Activated CD4-positive, alpha-beta T cell treated with anti-CD3 and anti-CD28 coated beads for 36 hours (primary cell): ENCODE results near the gene RBM4. TPM values are rescaled to one million over a fixed set of nuclear protein-coding genes. Genes with fewer than 3 reads are reported as not detected.

Experiments
- ATAC-seq: fragments of 200-7000 bp; cut with Tn5 transposase; one replicate; pipeline ENCODE4 v1.10.0; 2021; ENCODE audit warnings: mild to moderate bottlenecking, moderate library complexity
- CTCF ChIA-PET: fragments of 350-600 bp; sonication (Branson Sonifier 250); formaldehyde crosslinking; loops from one replicate; lab custom pipeline; 2021; ENCODE audit warnings: antibody characterized with exemption; lab: Charles Lee
- POLR2A ChIA-PET: fragments of 350-600 bp; sonication (Branson Sonifier 250); formaldehyde crosslinking; loops from one replicate; lab custom pipeline; 2021; ENCODE audit warnings: antibody characterized with exemption, inconsistent platforms; lab: Charles Lee
- DNase-seq: peaks from one replicate; pipeline ENCODE4 v3.0.0-alpha.2; 2020
- H3K27ac Mint-ChIP-seq: one replicate; pipeline ENCODE4 v1.8.0; 2021; ENCODE audit warnings: mixed read lengths
- H3K27me3 Mint-ChIP-seq: one replicate; pipeline ENCODE4 v1.8.0; 2021; ENCODE audit warnings: mixed read lengths
- H3K36me3 Mint-ChIP-seq: one replicate; pipeline ENCODE4 v1.8.0; 2021; ENCODE audit warnings: low read depth, mixed read lengths
- H3K4me1 Mint-ChIP-seq: one replicate; pipeline ENCODE4 v1.8.0; 2021; ENCODE audit warnings: mixed read lengths
- H3K4me3 Mint-ChIP-seq: one replicate; pipeline ENCODE4 v1.8.0; 2021; ENCODE audit warnings: mild to moderate bottlenecking, moderate library complexity, mixed read lengths
- H3K9me3 Mint-ChIP-seq: one replicate; pipeline ENCODE4 v1.8.0; 2021; ENCODE audit warnings: low read depth, mixed read lengths
- intact Hi-C, 2 experiments: fragments of 100-400 bp; cut with DNase I in 1 of 2; cut with micrococcal nuclease in 1 of 2; formaldehyde crosslinking; loops; one replicate each; pipeline versions ENCODE4 v1.14.2 to v1.15.1; 2022 to 2024; cut with DNase I, micrococcal nuclease
- total RNA-seq, 2 experiments: library from RNA; stranded (reverse); gene quantifications; one replicate each; pipeline ENCODE4 v1.2.3, GENCODE V29; 2021

The RBM4 gene
- total RNA-seq, 2 experiments from 2014 or later = 104 to 122 TPM

DNA sequence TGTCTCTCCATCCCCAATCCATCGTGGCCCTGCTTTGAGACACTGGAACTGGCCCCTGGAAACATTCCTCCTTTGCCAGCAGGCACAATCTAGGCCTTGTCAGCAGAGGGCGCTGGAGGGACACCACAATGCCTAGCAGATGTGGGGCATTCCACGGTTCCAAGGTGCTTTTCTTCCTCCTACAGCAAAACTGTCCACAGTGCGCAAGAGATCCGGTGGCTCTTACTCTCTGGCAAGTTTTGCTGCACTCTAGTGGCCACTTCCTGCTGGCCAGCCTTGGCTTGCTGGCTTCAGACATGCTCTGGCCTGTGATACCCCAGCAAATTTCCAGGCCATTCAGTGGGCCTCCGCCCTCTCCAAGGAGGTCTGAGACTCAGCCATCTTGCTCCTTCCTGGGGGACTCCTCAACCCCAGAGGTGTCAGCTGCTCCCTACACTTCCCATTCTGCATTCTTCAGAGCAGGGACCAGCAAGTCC is 56.3 kb downstream of the RBM4 start:
- H3K4me3 Mint-ChIP-seq = no peak overlapping the region
- ChIA-PET POLR2A (no interaction called here), CTCF (interaction anchor here (0.6 to 3.9 kb wide), 9 partner anchors 29 to 398 kb away, joined by 3 to 32 read pairs (median 4); partner anchors contain the start of gene SPTBN2)
- no peaks in the 10 kb centered on the region for H3K9me3 Mint-ChIP-seq
- peak; percentile 92 for DNase-seq
- intact Hi-C loops = loop anchor here (1.0 to 5.0 kb wide), 7 partner anchors 50 to 376 kb away; a partner anchor contains a TSS
- no peak overlapping the region for H3K27ac Mint-ChIP-seq
- peak; percentile 97 for ATAC-seq
- no peaks in the 10 kb centered on the region for H3K36me3 Mint-ChIP-seq
- no peaks in the 10 kb centered on the region for H3K4me1 Mint-ChIP-seq
- H3K27me3 Mint-ChIP-seq = no peaks in the 10 kb centered on the region

Other genes starting within 250 kb of the RBM4 start
- gene NPAS4, start 217.7 kb upstream of the RBM4 start, total RNA-seq = under 1 TPM; 0.07 TPM
- gene MRPL11, start 199.9 kb upstream of the RBM4 start, total RNA-seq = 100 to 1,000 TPM; 115 to 120 TPM
- 1 to 10 TPM; 5.7 to 7.0 TPM for gene PELI3, start 171.8 kb upstream of the RBM4 start, total RNA-seq
- gene DPP3, start 158.3 kb upstream of the RBM4 start, total RNA-seq = 10 to 100 TPM; 87.1 to 91.9 TPM
- 10 to 100 TPM in 1 of 2 experiments, 1 to 10 TPM in 1; 9.4 to 10.7 TPM for gene BBS1, start 128.1 kb upstream of the RBM4 start, total RNA-seq
- gene ZDHHC24, start 92.7 kb upstream of the RBM4 start, total RNA-seq = 10 to 100 TPM in 1 of 2 experiments, 1 to 10 TPM in 1; 9.7 to 11.3 TPM
- under 1 TPM; 0.26 to 0.27 TPM for gene ACTN3, start 91.8 kb upstream of the RBM4 start, total RNA-seq
- 1 to 10 TPM; 1.3 to 2.0 TPM for gene CTSF, start 70.1 kb upstream of the RBM4 start, total RNA-seq
- under 1 TPM; 0.09 to 0.14 TPM for gene CCDC87, start 45.6 kb upstream of the RBM4 start, total RNA-seq
- 10 to 100 TPM; 16.3 to 24.0 TPM for gene CCS, start 45.5 kb upstream of the RBM4 start, total RNA-seq
- gene RBM14, start 22.1 kb upstream of the RBM4 start, total RNA-seq = 100 to 1,000 TPM; 122 to 137 TPM
- gene RBM4B, start 39.2 kb downstream of the RBM4 start, total RNA-seq = 10 to 100 TPM; 14.7 to 14.8 TPM
- gene SPTBN2, start 90.5 kb downstream of the RBM4 start, total RNA-seq = 1 to 10 TPM; 1.3 to 1.6 TPM
- 10 to 100 TPM; 24.9 to 25.6 TPM for gene RCE1, start 204.7 kb downstream of the RBM4 start, total RNA-seq
- 10 to 100 TPM; 19.2 to 22.7 TPM for gene LRFN4, start 218.4 kb downstream of the RBM4 start, total RNA-seq